Activated naive CD8-positive, alpha-beta T cell treated with anti-CD3 and anti-CD28 coated beads, Interleukin-2, amount 50 U/mL, for 24 hours (primary cell): Measurements from ENCODE around the gene WWOX.

ENCODE experiments used
- ATAC-seq: fragments of 150-1000 bp; cut with Tn5 transposase; one replicate; pipeline ENCODE4 v1.10.0; 2021
- DNase-seq: peaks from one replicate; pipeline ENCODE4 v3.0.0; 2021
- H3K27ac Mint-ChIP-seq: one replicate; pipeline ENCODE4 v1.8.0; 2021; ENCODE audit warnings: mild to moderate bottlenecking, mixed read lengths
- H3K27me3 Mint-ChIP-seq: one replicate; pipeline ENCODE4 v1.8.0; 2021; ENCODE audit warnings: mixed read lengths
- H3K36me3 Mint-ChIP-seq: one replicate; pipeline ENCODE4 v1.8.0; 2021; ENCODE audit warnings: low read depth, mixed read lengths
- H3K4me1 Mint-ChIP-seq: one replicate; pipeline ENCODE4 v1.8.0; 2021; ENCODE audit warnings: mixed read lengths
- H3K4me3 Mint-ChIP-seq: one replicate; pipeline ENCODE4 v1.8.0; 2021; ENCODE audit warnings: mild to moderate bottlenecking, moderate library complexity, mixed read lengths
- H3K9me3 Mint-ChIP-seq: one replicate; pipeline ENCODE4 v1.8.0; 2021; ENCODE audit warnings: mixed read lengths

The WWOX gene

GRCh38 chr16:78286065-78286464 lies 186.6 kb downstream of the WWOX start:
- H3K27me3 Mint-ChIP-seq, result no peaks in the 10 kb centered on the region
- no peak overlapping the region for H3K27ac Mint-ChIP-seq
- H3K4me3 Mint-ChIP-seq, result no peak overlapping the region
- no peaks in the 10 kb centered on the region for H3K36me3 Mint-ChIP-seq
- no peak for DNase-seq
- H3K4me1 Mint-ChIP-seq, result no peaks in the 10 kb centered on the region
- ATAC-seq, result no peak
- peaks cover 1% of the 10 kb centered on the region for H3K9me3 Mint-ChIP-seq

- Mint-ChIP-seq H3K4me1 (no peaks in the 10 kb centered on the region), H3K36me3 (no peaks in the 10 kb centered on the region), H3K9me3 (peaks cover 4% of the 10 kb centered on the region), H3K27ac (no peak overlapping the region), H3K27me3 (no peaks in the 10 kb centered on the region), H3K4me3 (no peak overlapping the region)
- no peak for DNase-seq
- ATAC-seq, result no peak
These were observed 189.4 kb downstream of the WWOX start for GRCh38 chr16:78288888-78289287.

- peaks cover 4% of the 10 kb centered on the region for H3K9me3 Mint-ChIP-seq
- no peaks in the 10 kb centered on the region for H3K27me3 Mint-ChIP-seq
These were observed 189.9 kb downstream of the WWOX start for GRCh38 chr16:78289373-78289772.

DNA sequence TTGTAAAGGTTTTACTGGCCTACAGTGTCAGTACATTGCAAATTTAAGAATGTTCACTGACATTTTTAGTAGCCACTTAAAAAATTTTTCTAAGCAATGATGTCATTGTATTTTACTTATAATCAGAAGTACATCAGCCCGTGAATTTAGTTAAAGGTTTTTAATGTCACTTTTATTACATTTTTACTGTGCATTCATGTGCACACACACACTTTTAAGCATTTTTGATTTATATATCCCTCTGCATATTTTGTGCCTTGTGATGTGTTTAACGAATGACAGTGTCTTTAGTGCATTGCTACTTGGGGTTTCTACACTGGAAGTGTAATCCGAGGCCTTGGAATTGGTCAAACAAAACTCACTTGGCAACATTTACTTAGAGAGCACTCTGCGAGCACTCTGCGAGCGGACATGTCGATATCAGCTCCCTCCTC lies 190.4 kb downstream of the WWOX start:
- no peaks in the 10 kb centered on the region for H3K4me1 Mint-ChIP-seq
- no peak overlapping the region for H3K4me3 Mint-ChIP-seq
- H3K9me3 Mint-ChIP-seq, result peaks cover 4% of the 10 kb centered on the region
- no peaks in the 10 kb centered on the region for H3K36me3 Mint-ChIP-seq
- no peaks in the 10 kb centered on the region for H3K27me3 Mint-ChIP-seq
- ATAC-seq, result no peak
- H3K27ac Mint-ChIP-seq, result no peak overlapping the region
- no peak for DNase-seq

More at GRCh38 chr16:78289373-78289772, 189.9 kb downstream of the WWOX start:
- ATAC-seq (no peak), DNase-seq (no peak)
- Mint-ChIP-seq H3K4me1 (no peaks in the 10 kb centered on the region), H3K4me3 (no peak overlapping the region), H3K36me3 (no peaks in the 10 kb centered on the region), H3K27ac (no peak overlapping the region)

GRCh38 chr16:78290395-78290794 lies 190.9 kb downstream of the WWOX start:
- no peak for ATAC-seq
- no peak overlapping the region for H3K27ac Mint-ChIP-seq
- H3K4me3 Mint-ChIP-seq, result no peak overlapping the region
- no peaks in the 10 kb centered on the region for H3K27me3 Mint-ChIP-seq
- no peak for DNase-seq
- no peaks in the 10 kb centered on the region for H3K4me1 Mint-ChIP-seq
- H3K36me3 Mint-ChIP-seq, result no peaks in the 10 kb centered on the region
- peaks cover 4% of the 10 kb centered on the region for H3K9me3 Mint-ChIP-seq

DNA sequence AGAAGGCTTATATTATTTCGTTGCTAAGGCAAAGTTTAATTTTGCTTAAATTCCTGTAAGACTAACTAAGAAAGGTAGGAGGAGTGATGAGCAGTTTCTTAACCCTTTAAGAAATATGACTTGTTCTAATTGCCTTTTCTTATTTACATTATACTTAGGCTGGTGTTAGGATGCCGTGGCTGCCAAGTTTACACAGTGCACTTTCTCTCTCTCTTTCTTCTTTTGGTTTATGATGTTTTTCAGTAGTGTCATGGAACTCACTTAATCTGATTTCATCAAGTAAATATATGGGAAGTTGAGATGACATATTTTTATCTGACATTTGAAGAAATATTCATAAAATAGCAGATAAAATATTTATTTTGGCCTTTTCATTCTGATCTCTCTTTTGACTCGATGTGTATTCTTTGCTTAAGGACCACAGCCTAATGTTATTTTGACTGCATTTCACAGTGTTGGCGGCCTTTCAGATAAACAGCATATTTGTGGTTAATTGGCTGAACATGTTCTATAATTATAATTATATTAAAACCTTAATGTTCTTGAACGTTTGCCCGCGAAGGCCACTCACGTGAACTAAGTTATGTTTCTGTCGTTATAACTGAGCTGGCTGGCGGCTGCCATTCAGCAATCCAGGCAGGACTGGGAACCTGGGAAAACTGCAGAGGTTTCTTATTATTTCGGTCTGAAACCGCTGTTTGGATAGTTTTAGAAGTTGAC lies 191.6 kb downstream of the WWOX start:
- no peak for DNase-seq
- Mint-ChIP-seq H3K4me1 (no peaks in the 10 kb centered on the region), H3K9me3 (peaks cover 4% of the 10 kb centered on the region), H3K4me3 (no peak overlapping the region), H3K27me3 (no peaks in the 10 kb centered on the region), H3K36me3 (no peaks in the 10 kb centered on the region), H3K27ac (no peak overlapping the region)
- ATAC-seq, result no peak

- no peak for DNase-seq
- ATAC-seq, result no peak
- no peak overlapping the region for H3K4me3 Mint-ChIP-seq
- H3K36me3 Mint-ChIP-seq, result no peaks in the 10 kb centered on the region
- peaks cover 4% of the 10 kb centered on the region for H3K9me3 Mint-ChIP-seq
- H3K27me3 Mint-ChIP-seq, result no peaks in the 10 kb centered on the region
- no peaks in the 10 kb centered on the region for H3K4me1 Mint-ChIP-seq
- H3K27ac Mint-ChIP-seq, result no peak overlapping the region
These were observed 192.2 kb downstream of the WWOX start for GRCh38 chr16:78291604-78292003.

- H3K27ac Mint-ChIP-seq, result no peak overlapping the region
- peaks cover 4% of the 10 kb centered on the region for H3K9me3 Mint-ChIP-seq
- DNase-seq (no peak), ATAC-seq (no peak)
- no peaks in the 10 kb centered on the region for H3K36me3 Mint-ChIP-seq
- H3K4me1 Mint-ChIP-seq, result no peaks in the 10 kb centered on the region
- no peak overlapping the region for H3K4me3 Mint-ChIP-seq
- H3K27me3 Mint-ChIP-seq, result no peaks in the 10 kb centered on the region
These were observed 192.8 kb downstream of the WWOX start for GRCh38 chr16:78292086-78292843.

- ATAC-seq (no peak), DNase-seq (no peak)
- Mint-ChIP-seq H3K9me3 (peaks cover 6% of the 10 kb centered on the region), H3K27ac (no peak overlapping the region), H3K27me3 (no peaks in the 10 kb centered on the region), H3K4me3 (no peak overlapping the region), H3K4me1 (no peaks in the 10 kb centered on the region), H3K36me3 (no peaks in the 10 kb centered on the region)
These were observed 193.5 kb downstream of the WWOX start for GRCh38 chr16:78292844-78293380.

DNA sequence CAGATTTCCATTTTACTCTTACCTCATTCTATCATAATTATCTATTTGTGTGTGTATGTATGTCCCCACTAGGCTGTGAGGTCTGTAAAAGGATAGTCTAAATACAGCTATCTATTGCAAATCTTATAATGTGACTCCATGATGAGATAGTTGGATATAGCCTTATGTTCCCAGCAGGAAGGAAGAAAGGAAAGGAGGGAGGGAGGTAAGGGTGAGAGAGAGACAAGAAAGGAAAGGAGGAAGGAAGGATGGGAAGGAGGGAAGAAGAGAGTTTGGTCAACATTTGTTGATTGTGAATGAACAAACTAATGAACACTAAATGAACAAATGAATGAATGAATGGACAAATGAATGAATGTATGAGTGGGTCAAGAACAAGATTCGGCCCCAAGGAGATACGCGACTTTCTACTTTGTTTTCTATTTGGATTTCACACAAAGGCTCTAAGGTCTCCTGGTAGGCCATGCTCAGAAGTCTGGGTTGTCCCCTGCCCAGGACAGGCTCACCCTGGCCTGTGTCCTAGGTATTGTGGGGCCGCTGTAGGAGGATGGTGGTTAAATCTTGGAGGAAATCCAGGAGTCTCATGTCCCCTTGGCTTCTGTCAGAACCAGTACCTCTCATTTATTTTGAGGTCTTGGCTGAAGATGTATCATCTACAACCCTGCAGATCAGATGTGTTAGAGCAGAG lies 195.2 kb downstream of the WWOX start:
- Mint-ChIP-seq H3K4me3 (no peak overlapping the region), H3K9me3 (peaks cover 7% of the 10 kb centered on the region), H3K36me3 (no peaks in the 10 kb centered on the region), H3K4me1 (no peaks in the 10 kb centered on the region), H3K27me3 (no peaks in the 10 kb centered on the region), H3K27ac (no peak overlapping the region)
- ATAC-seq, result no peak
- no peak for DNase-seq

- no peak for DNase-seq
- Mint-ChIP-seq H3K9me3 (peaks cover 7% of the 10 kb centered on the region), H3K4me1 (no peaks in the 10 kb centered on the region), H3K27me3 (no peaks in the 10 kb centered on the region), H3K27ac (no peak overlapping the region), H3K4me3 (no peak overlapping the region), H3K36me3 (no peaks in the 10 kb centered on the region)
- ATAC-seq, result no peak
These were observed 197.7 kb downstream of the WWOX start for GRCh38 chr16:78297066-78297666.

- no peak for ATAC-seq
- peaks cover 4% of the 10 kb centered on the region for H3K9me3 Mint-ChIP-seq
- DNase-seq, result no peak
- H3K4me1 Mint-ChIP-seq, result no peaks in the 10 kb centered on the region
- no peaks in the 10 kb centered on the region for H3K27me3 Mint-ChIP-seq
- H3K36me3 Mint-ChIP-seq, result no peaks in the 10 kb centered on the region
- no peak overlapping the region for H3K27ac Mint-ChIP-seq
- H3K4me3 Mint-ChIP-seq, result no peak overlapping the region
These were observed 199.5 kb downstream of the WWOX start for GRCh38 chr16:78298986-78299385.

- H3K27ac Mint-ChIP-seq, result no peak overlapping the region
- ATAC-seq, result no peak
- no peak for DNase-seq
- peaks cover 4% of the 10 kb centered on the region for H3K9me3 Mint-ChIP-seq
- H3K36me3 Mint-ChIP-seq, result no peaks in the 10 kb centered on the region
- H3K27me3 Mint-ChIP-seq, result no peaks in the 10 kb centered on the region
- H3K4me3 Mint-ChIP-seq, result no peak overlapping the region
- H3K4me1 Mint-ChIP-seq, result no peaks in the 10 kb centered on the region
These were observed 201.0 kb downstream of the WWOX start for GRCh38 chr16:78300469-78300868.

DNA sequence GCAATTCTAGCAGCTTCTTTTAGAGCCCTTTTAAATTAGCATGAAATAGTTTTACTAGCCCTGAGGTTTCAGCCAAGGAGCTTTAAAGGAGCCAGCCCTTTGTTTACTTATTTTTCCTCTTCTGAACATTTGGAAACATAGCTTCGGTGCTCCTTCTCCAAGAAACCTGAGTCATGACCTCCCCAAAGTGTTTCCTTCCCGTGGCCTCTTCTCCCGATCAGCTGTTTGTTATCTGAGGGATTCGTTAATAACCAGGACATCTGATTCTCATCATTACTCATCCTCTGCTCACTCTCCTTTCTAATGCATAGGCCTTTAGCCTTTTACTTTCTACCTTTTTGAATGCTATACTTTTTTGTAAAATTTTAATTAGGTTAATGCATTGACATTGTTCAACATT lies 204.5 kb downstream of the WWOX start:
- Mint-ChIP-seq H3K36me3 (no peaks in the 10 kb centered on the region), H3K9me3 (no peaks in the 10 kb centered on the region), H3K27me3 (no peaks in the 10 kb centered on the region), H3K4me3 (no peak overlapping the region), H3K4me1 (no peaks in the 10 kb centered on the region), H3K27ac (no peak overlapping the region)
- ATAC-seq, result no peak
- no peak for DNase-seq
